Testis (tissue), 3 donors: ENCODE results near the gene KDM5B. TPM values are rescaled to one million over a fixed set of nuclear protein-coding genes. Genes with fewer than 3 reads are reported as not detected.

ENCODE experiments used
- DNase-seq: peaks from one replicate; pipeline ENCODE4 v3.0.0-alpha.2; 2019
- H3K27ac ChIP-seq, 2 donors: fragments of 200-600 bp; sonication (generic); one replicate each; pipeline ENCODE4 v1.5.1; 2019
- H3K27me3 ChIP-seq: fragments of 200-600 bp; sonication (generic); one replicate; pipeline ENCODE4 v1.5.1; 2019
- H3K36me3 ChIP-seq: fragments of 200-600 bp; sonication (generic); one replicate; pipeline ENCODE4 v1.5.1; 2017; ENCODE audit warnings: low read depth; ENCODE audit errors: missing control alignments
- H3K4me1 ChIP-seq: fragments of 200-600 bp; sonication (generic); one replicate; pipeline ENCODE4 v1.5.1; 2019
- H3K4me3 ChIP-seq, 2 donors: fragments of 200-600 bp; sonication (generic); one replicate each; pipeline ENCODE4 v1.5.1; 2017 to 2019
- H3K9me3 ChIP-seq: fragments of 200-600 bp; sonication (generic); one replicate; pipeline ENCODE4 v1.5.1; 2017
- CTCF ChIP-seq, 3 experiments: fragments of 450-650 bp in 2 of 3; fragments of 200-600 bp in 1 of 3; sonication (generic) in 1 of 3; IDR thresholded peaks; one replicate each; pipeline ENCODE4 v1.5.1; 2016 to 2019; ENCODE audit warnings: antibody characterized with exemption in 3 of 3, mild to moderate bottlenecking in 2 of 3, moderate library complexity in 1 of 3
- POLR2A ChIP-seq: fragments of 450-650 bp; IDR thresholded peaks from one replicate; pipeline ENCODE4 v1.6.1; 2017; ENCODE audit warnings: antibody characterized with exemption, mild to moderate bottlenecking, moderate library complexity
- WGBS, 2 donors: methylation state at CpG; one replicate each; pipeline ENCODE4 v1.1.5; 2018; 5-methylcytosine and 5-hydroxymethylcytosine counted together
- intact Hi-C: fragments of 100-400 bp; cut with DNase I; formaldehyde crosslinking; loops from one replicate; pipeline ENCODE4 v1.15.1; 2023; ENCODE audit warnings: low total_unique reads
- polyA plus RNA-seq: library from polyadenylated mRNA; stranded (reverse); fragments of 350-450 nt; fragmentation: Illumina TruSeq; extraction: RNeasy Lipid Tissue Mini Kit (QIAGEN cat#74804); gene quantifications from one replicate; pipeline ENCODE4 v1.2.3, GENCODE V29; 2014; ENCODE audit warnings: low read depth, low replicate concordance; ENCODE audit not compliant: insufficient read depth
- small RNA-seq, 2 donors: library from RNA; depleted of rRNA; stranded (forward); fragments of <200 nt; gene quantifications; one replicate each; pipeline ENCODE3, GENCODE V24; 2016
- total RNA-seq, 2 donors: library from RNA; depleted of rRNA; stranded (reverse); fragments of >200 nt; gene quantifications; one replicate each; pipeline ENCODE4 v1.2.3, GENCODE V29; 2016

KDM5B gene
- total and polyA plus RNA-seq, 3 donors from 2014 or later, result 223 to 333 (median 307) TPM

GRCh38 chr1:202680586-202681352, 127.5 kb downstream of the KDM5B start:
- intact Hi-C loops, result no loop called here
- Histone ChIP-seq H3K9me3 (no peaks in the 10 kb centered on the region), H3K4me3 (no peak overlapping the region), H3K36me3 (no peaks in the 10 kb centered on the region), H3K27ac (no peak overlapping the region), H3K4me1 (no peaks in the 10 kb centered on the region), H3K27me3 (no peaks in the 10 kb centered on the region)
- TF ChIP-seq CTCF (IDR thresholded peaks at IDR 0.05) (no peak), POLR2A (no peak)
- DNase-seq, result no peak
- 88% methylated on average over 2 of the region's 2 CpGs for WGBS, 2 donors

GRCh38 chr1:202679406-202680177, 128.6 kb downstream of the KDM5B start:
- Histone ChIP-seq H3K36me3 (no peaks in the 10 kb centered on the region), H3K4me3 (no peak overlapping the region), H3K27me3 (no peaks in the 10 kb centered on the region), H3K9me3 (no peaks in the 10 kb centered on the region), H3K27ac (no peak overlapping the region), H3K4me1 (no peaks in the 10 kb centered on the region)
- intact Hi-C loops, result no loop called here
- 71 to 72% methylated on average over 4 of the region's 4 CpGs for WGBS, 2 donors
- TF ChIP-seq CTCF (IDR thresholded peaks at IDR 0.05) (no peak), POLR2A (no peak)
- no peak for DNase-seq

GRCh38 chr1:202677433-202677832, 130.8 kb downstream of the KDM5B start:
- DNase-seq, result no peak
- no peaks in the 10 kb centered on the region for H3K4me1 ChIP-seq
- 94 to 98% methylated on average over 2 of the region's 2 CpGs for WGBS, 2 donors
- no peaks in the 10 kb centered on the region for H3K27me3 ChIP-seq
- H3K36me3 ChIP-seq, result no peaks in the 10 kb centered on the region
- no peak for TF ChIP-seq POLR2A
- no peak for TF ChIP-seq CTCF (IDR thresholded peaks at IDR 0.05)
- no peak overlapping the region for H3K4me3 ChIP-seq
- intact Hi-C loops, result no loop called here
- no peaks in the 10 kb centered on the region for H3K9me3 ChIP-seq
- no peak overlapping the region for H3K27ac ChIP-seq

Small RNAs within 50 kb of the gene (small RNA-seq; reads per million reads assigned to genes)
- gene AC098934.3, result 0 reads per million in 2 donors

Other genes starting within 250 kb of the KDM5B start
- gene SYT2, start 98.0 kb downstream of the KDM5B start, total RNA-seq, result 1 to 10 TPM; 2.0 to 7.2 TPM
- 2.1 TPM for gene SYT2, start 98.0 kb downstream of the KDM5B start, polyA plus RNA-seq
- 10 to 100 TPM; 11.5 to 29.4 TPM for gene PCAT6, start 2.5 kb upstream of the KDM5B start, total RNA-seq
- gene PCAT6, start 2.5 kb upstream of the KDM5B start, polyA plus RNA-seq, result 80.5 TPM
- gene RABIF, start 80.7 kb upstream of the KDM5B start, total RNA-seq, result 10 to 100 TPM; 19.1 to 19.5 TPM
- 35.2 TPM for gene RABIF, start 80.7 kb upstream of the KDM5B start, polyA plus RNA-seq
- 10 to 100 TPM; 73.5 to 74.7 TPM for gene KLHL12, start 118.8 kb upstream of the KDM5B start, total RNA-seq
- 109 TPM for gene KLHL12, start 118.8 kb upstream of the KDM5B start, polyA plus RNA-seq
- 100 to 1,000 TPM; 157 to 164 TPM for gene ADIPOR1, start 149.9 kb upstream of the KDM5B start, total RNA-seq
- 114 TPM for gene ADIPOR1, start 149.9 kb upstream of the KDM5B start, polyA plus RNA-seq
- 100 to 1,000 TPM; 191 to 281 TPM for gene CYB5R1, start 158.8 kb upstream of the KDM5B start, total RNA-seq
- gene CYB5R1, start 158.8 kb upstream of the KDM5B start, polyA plus RNA-seq, result 145 TPM
- gene TMEM183A, start 199.0 kb upstream of the KDM5B start, total RNA-seq, result 100 to 1,000 TPM; 129 to 135 TPM
- gene TMEM183A, start 199.0 kb upstream of the KDM5B start, polyA plus RNA-seq, result 114 TPM
- 10 to 100 TPM; 27.2 to 33.1 TPM for gene PPFIA4, start 218.1 kb upstream of the KDM5B start, total RNA-seq
- 6.6 TPM for gene PPFIA4, start 218.1 kb upstream of the KDM5B start, polyA plus RNA-seq